GM12875 (cell line): Measurements from ENCODE around the gene ASCL3.

Experiments
- H3K4me3 ChIP-seq: one replicate; pipeline ENCODE4 v1.5.1; 2011; ENCODE audit warnings: low read depth, low read length, control low read depth
- TF ChIP-seq, protein P1 (sequence below): IDR thresholded peaks from 2 replicates; pipeline ENCODE4 v1.5.1; 2011; ENCODE audit warnings: low read depth, mild to moderate bottlenecking, control low read depth, inconsistent platforms, low read length, moderate library complexity, borderline replicate concordance; ENCODE audit not compliant: insufficient read depth

ASCL3 gene

DNA sequence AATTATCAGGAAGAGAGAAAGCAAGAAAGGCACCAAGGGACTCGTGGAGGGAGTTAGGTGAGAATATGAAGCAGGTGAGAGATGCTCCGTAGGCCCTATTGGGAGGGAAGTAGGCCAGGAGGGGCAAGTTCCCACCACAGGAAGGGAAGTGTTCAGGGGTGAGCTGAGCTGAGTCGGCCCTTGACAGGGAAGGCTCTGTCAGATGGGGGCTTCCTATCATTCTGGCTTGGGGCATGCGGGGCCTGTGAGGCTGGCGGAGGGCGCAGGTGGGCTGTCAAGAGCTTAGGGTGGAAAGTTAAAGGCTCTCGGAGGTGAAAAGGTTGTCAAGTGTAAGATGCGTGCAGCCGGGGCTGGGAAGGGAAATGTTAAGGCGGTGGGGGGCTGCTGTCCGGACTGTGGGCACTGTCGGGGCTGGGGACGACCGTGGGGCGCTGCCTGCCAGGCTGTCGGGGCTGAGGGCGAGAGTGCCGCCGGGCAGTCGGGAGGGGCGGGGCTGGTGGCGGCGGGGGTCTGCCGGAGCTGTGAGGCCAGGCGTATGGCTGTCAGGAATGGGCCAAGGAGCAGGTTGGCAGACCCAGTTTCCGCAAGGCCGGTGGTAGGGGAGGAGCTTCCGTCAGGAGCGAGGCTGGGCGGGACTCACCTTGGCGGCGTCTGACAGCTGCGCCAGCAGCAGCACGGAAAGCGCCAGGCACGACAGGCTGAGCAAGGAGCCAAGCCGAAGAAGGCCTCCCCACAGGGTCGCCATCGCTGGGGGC is 20.9 kb upstream of the ASCL3 start:
- peak overlapping the region; percentile 97 for H3K4me3 ChIP-seq
- TF ChIP-seq, protein P1, sequence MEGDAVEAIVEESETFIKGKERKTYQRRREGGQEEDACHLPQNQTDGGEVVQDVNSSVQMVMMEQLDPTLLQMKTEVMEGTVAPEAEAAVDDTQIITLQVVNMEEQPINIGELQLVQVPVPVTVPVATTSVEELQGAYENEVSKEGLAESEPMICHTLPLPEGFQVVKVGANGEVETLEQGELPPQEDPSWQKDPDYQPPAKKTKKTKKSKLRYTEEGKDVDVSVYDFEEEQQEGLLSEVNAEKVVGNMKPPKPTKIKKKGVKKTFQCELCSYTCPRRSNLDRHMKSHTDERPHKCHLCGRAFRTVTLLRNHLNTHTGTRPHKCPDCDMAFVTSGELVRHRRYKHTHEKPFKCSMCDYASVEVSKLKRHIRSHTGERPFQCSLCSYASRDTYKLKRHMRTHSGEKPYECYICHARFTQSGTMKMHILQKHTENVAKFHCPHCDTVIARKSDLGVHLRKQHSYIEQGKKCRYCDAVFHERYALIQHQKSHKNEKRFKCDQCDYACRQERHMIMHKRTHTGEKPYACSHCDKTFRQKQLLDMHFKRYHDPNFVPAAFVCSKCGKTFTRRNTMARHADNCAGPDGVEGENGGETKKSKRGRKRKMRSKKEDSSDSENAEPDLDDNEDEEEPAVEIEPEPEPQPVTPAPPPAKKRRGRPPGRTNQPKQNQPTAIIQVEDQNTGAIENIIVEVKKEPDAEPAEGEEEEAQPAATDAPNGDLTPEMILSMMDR = no peak

DNA sequence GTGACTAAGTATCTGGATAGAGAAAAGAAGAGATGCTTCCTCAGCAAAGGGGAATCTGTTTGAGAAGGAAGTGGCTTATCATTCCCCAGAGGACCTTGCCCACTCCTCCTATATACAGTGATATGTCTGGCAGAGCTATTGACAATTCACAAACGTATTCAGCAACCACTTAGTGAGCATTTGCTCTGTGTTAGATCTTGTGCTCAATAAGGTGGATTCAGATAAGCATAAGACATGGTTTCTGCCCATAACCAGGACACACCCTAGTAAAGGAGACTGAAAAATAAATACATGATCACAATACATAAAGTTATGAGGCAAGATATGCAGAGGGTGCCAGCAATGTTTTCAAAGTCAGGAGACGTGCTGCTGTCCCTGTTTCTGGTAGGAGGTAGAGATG is 20.0 kb upstream of the ASCL3 start:
- H3K4me3 ChIP-seq = peak overlapping the region; percentile 1
- TF ChIP-seq, protein P1 = no peak

DNA sequence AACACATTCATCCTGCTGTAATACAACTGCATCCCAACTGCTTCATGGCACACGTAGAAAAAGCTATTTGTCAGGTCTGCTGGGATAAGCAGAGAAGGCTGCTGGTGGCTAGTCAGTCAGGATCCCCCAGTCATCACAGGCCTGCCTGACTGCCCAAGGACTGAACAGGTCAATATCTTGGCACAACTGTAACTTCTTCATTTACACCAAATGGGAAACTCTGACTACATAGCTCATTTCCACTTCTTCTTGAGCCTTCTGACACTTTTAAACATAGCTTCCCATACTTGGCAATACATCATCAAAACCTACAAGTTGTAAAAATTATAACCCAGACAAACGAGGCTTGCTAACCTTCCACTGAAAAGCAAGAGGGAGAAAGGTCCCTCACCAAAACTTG is 18.6 kb upstream of the ASCL3 start:
- H3K4me3 ChIP-seq = no peak overlapping the region
- TF ChIP-seq, protein P1 = no peak

DNA sequence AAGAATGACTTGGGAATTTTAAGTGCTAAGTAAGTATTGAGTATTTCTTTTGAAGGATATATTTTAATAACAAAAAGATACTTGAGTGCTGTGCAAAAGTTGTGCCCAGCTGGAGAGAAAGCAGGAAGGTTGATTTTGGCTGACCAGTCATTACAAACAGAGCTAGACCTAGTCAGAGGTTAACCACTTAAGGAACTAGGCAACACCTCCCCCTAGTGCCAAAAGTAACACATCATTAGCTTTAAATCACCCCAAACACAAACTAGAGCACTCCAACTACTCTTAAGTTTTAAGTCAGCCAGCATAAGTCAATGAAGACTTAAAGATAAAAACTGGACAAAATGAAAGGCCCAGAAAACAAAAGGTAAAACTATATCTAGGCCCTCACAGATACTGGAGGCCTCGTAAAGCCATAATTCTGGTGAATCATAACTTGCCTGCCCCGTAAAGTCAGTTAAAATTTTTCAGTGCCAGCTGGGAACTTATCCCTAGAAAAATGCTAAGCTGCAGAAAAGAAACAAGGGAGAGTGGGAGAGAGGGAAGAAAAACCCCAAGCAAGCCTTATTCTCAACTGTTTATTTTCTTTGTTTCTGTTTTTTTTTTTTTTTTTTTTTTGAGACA is 16.8 kb upstream of the ASCL3 start:
- TF ChIP-seq, protein P1 = peak; percentile 56; the same call in 1 of the 2 replicates
- no peak overlapping the region for H3K4me3 ChIP-seq

DNA sequence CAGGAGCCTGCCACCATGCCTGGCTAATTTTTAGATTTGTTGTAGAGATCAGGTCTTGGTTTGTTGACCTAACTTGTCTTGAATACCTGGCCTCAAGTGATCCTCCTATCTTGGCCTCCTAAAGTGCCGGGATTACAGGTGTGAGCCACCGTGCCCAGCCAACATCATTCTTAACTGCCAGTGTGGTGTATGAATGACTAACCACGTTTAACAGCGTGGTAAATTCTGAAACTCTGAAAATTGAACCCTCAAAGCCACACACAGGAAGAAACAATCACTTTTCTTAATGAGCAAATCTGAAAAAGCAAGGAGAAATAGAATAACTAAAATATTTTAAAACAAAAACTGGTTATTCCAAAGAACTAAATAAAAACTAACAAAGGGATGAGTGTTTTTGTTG is 14.0 kb upstream of the ASCL3 start:
- no peak overlapping the region for H3K4me3 ChIP-seq
- TF ChIP-seq, protein P1 = no peak

DNA sequence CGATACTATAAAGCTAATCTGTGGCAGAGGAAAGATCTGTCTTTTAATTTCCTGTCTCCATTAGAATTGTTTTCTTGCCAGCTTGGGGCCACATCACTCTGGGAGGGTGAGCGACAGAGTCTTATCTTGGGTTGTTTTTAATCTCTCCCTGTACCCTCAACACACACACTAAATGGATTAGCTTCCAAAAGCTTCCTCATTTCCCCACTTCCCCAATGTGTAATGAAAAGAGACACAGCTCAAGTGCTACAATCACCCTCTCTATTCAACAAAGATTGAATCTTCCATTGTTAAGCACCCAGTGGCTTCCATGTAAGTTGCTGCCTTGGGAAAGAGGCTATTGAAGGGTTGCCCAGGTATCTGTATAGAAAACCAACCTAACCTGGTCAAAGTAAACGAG is 6.1 kb upstream of the ASCL3 start:
- TF ChIP-seq, protein P1 = no peak
- no peak overlapping the region for H3K4me3 ChIP-seq
